Measurements from ENCODE around the gene SYNE2.

The SYNE2 gene

DNA sequence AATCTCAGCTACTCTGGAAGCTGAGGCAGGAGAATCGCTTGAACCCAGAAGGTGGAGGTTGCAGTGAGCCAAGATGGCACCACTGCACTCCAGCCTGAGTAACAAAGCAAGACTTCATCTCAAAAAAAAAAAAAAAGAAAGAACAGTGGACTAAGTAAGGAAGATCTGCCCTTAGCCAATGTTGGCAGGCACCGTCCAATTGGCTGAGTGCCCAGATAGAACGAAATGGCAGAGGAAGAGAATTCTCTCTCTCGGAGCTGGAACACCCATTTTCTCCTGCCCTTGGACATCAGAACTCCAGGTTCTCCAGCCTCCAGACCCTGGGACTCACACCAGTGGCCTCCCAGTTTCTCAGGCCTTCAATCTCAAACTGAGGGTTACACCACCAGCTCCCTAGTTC lies 391.5 kb downstream of the SYNE2 start:
- no peaks in the 10 kb centered on the region for H3K79me2 ChIP-seq (ENCODE audit: insufficient read depth, low read depth)
- H3K9ac ChIP-seq: no peak overlapping the region
- TF ChIP-seq, protein P1, sequence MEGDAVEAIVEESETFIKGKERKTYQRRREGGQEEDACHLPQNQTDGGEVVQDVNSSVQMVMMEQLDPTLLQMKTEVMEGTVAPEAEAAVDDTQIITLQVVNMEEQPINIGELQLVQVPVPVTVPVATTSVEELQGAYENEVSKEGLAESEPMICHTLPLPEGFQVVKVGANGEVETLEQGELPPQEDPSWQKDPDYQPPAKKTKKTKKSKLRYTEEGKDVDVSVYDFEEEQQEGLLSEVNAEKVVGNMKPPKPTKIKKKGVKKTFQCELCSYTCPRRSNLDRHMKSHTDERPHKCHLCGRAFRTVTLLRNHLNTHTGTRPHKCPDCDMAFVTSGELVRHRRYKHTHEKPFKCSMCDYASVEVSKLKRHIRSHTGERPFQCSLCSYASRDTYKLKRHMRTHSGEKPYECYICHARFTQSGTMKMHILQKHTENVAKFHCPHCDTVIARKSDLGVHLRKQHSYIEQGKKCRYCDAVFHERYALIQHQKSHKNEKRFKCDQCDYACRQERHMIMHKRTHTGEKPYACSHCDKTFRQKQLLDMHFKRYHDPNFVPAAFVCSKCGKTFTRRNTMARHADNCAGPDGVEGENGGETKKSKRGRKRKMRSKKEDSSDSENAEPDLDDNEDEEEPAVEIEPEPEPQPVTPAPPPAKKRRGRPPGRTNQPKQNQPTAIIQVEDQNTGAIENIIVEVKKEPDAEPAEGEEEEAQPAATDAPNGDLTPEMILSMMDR (conservative IDR thresholded peaks at IDR 0.05; ENCODE audit: low read depth, low read length): no peak
- no peak overlapping the region for H3K4me3 ChIP-seq (IDR thresholded peaks at IDR 0.05; ENCODE audit: insufficient read depth, low read depth, low read length)
- no peaks in the 10 kb centered on the region for H4K20me1 ChIP-seq (ENCODE audit: insufficient read depth)
- H3K4me2 ChIP-seq: no peak overlapping the region
- no peak overlapping the region for H2AFZ ChIP-seq (ENCODE audit: low read depth)
- H3K4me1 ChIP-seq (ENCODE audit: low read depth, poor library complexity, severe bottlenecking): no peaks in the 10 kb centered on the region
- no peaks in the 10 kb centered on the region for H3K36me3 ChIP-seq (ENCODE audit: insufficient read depth)
- no peak overlapping the region for H3K27ac ChIP-seq
- H3K27me3 ChIP-seq (ENCODE audit: insufficient read depth, low read depth): no peaks in the 10 kb centered on the region

DNA sequence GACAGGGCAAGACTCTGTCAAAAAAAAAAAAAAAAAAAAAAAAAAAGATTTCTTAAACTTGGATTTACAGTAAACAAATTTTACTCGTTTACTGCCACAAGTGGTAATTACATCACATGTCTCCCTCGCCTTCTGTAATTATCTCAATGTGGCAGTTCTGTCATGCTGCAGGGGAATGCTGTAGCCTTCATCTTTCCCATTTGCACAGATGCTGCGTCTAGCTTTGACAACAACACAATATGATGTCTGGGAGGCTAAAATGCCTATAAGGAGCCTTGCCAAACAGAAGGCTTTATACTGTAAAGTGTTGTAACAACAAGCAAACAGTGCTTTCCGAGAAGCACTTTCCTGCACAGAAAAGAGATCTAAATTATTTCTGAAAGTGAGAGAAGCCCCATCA lies 392.7 kb downstream of the SYNE2 start:
- Histone ChIP-seq H3K9ac (no peak overlapping the region), H2AFZ (ENCODE audit: low read depth) (no peak overlapping the region), H3K4me2 (no peak overlapping the region), H3K36me3 (ENCODE audit: insufficient read depth) (no peaks in the 10 kb centered on the region), H3K27ac (no peak overlapping the region), H3K4me3 (IDR thresholded peaks at IDR 0.05; ENCODE audit: insufficient read depth, low read depth, low read length) (no peak overlapping the region), H3K27me3 (ENCODE audit: insufficient read depth, low read depth) (no peaks in the 10 kb centered on the region), H3K4me1 (ENCODE audit: low read depth, poor library complexity, severe bottlenecking) (no peaks in the 10 kb centered on the region), H4K20me1 (ENCODE audit: insufficient read depth) (no peaks in the 10 kb centered on the region), H3K79me2 (ENCODE audit: insufficient read depth, low read depth) (no peaks in the 10 kb centered on the region)
- TF ChIP-seq, protein P1 (conservative IDR thresholded peaks at IDR 0.05; ENCODE audit: low read depth, low read length): no peak

DNA sequence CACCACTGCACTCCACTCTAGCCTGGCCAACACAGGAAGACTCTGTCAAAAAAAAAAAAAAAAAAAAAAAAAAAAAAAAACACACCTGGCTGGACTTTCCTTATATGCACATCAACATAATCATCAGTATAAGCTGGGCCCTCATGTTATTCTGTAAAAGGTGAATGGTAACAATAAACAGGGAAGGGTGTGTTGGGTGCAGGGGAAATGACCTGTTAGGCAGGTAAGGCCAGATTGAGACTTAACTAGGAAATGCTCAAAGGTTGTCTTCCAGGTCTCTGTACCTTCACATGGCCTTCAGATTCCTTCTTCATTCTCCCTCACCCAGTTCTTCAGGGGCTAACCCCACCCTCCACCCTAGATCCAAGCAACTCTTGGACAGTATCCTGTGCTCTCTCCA lies 393.9 kb downstream of the SYNE2 start:
- no peak overlapping the region for H3K27ac ChIP-seq
- H3K79me2 ChIP-seq (ENCODE audit: insufficient read depth, low read depth): no peaks in the 10 kb centered on the region
- no peak overlapping the region for H3K4me2 ChIP-seq
- TF ChIP-seq, protein P1 (conservative IDR thresholded peaks at IDR 0.05; ENCODE audit: low read depth, low read length): no peak
- H2AFZ ChIP-seq (ENCODE audit: low read depth): no peak overlapping the region
- H3K4me1 ChIP-seq (ENCODE audit: low read depth, poor library complexity, severe bottlenecking): no peaks in the 10 kb centered on the region
- H3K36me3 ChIP-seq (ENCODE audit: insufficient read depth): no peaks in the 10 kb centered on the region
- H3K9ac ChIP-seq: no peak overlapping the region
- H3K4me3 ChIP-seq (IDR thresholded peaks at IDR 0.05; ENCODE audit: insufficient read depth, low read depth, low read length): no peak overlapping the region
- no peaks in the 10 kb centered on the region for H4K20me1 ChIP-seq (ENCODE audit: insufficient read depth)
- no peaks in the 10 kb centered on the region for H3K27me3 ChIP-seq (ENCODE audit: insufficient read depth, low read depth)

DNA sequence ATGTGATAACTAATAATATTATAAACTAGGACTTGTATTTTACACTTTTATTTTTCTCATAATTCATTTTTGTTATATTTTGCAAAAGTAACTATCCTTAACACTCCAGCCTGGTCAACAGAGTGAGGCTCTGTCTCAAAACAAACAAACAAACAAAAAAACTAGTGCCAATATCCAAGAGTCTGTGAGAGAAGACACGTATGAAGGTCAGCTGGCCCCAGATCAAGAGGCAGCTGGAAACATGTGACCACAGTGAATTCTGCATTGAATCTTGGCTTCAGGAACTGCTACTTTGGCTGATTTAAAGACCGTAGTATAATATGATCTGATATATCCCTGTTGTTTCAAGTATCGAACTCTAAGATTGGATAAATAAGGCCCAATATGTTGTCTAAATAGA lies 394.4 kb downstream of the SYNE2 start:
- Histone ChIP-seq H3K9ac (no peak overlapping the region), H3K4me3 (IDR thresholded peaks at IDR 0.05; ENCODE audit: insufficient read depth, low read depth, low read length) (no peak overlapping the region)

More for the DNA sequence above, 394.4 kb downstream of the SYNE2 start:
- Histone ChIP-seq H3K36me3 (ENCODE audit: insufficient read depth) (no peaks in the 10 kb centered on the region), H3K27me3 (ENCODE audit: insufficient read depth, low read depth) (no peaks in the 10 kb centered on the region), H2AFZ (ENCODE audit: low read depth) (no peak overlapping the region), H3K27ac (no peak overlapping the region), H3K4me1 (ENCODE audit: low read depth, poor library complexity, severe bottlenecking) (no peaks in the 10 kb centered on the region), H3K79me2 (ENCODE audit: insufficient read depth, low read depth) (no peaks in the 10 kb centered on the region), H4K20me1 (ENCODE audit: insufficient read depth) (no peaks in the 10 kb centered on the region), H3K4me2 (no peak overlapping the region)
- TF ChIP-seq, protein P1 (conservative IDR thresholded peaks at IDR 0.05; ENCODE audit: low read depth, low read length): no peak

Data from KMS-11 (cell line).